Endothelial cell of umbilical vein (primary cell): ENCODE data around the gene TPPP2.

Experiments used
- EZH2 ChIP-seq: IDR thresholded peaks from 2 replicates; pipeline ENCODE4 v1.6.1; 2012; ENCODE audit warnings: borderline replicate concordance, low read depth, mild to moderate bottlenecking, moderate library complexity, low read length, inconsistent platforms; ENCODE audit not compliant: severe bottlenecking
- POLR2A ChIP-seq: IDR thresholded peaks from 2 replicates; pipeline ENCODE4 v1.6.1; 2012; ENCODE audit warnings: low read depth, mild to moderate bottlenecking, control low read depth, low read length
- POLR2AphosphoS5 ChIP-seq: IDR thresholded peaks from 2 replicates; pipeline ENCODE4 v1.6.1; 2012; ENCODE audit warnings: low read depth, mild to moderate bottlenecking, control low read depth, low read length, moderate library complexity; ENCODE audit not compliant: insufficient read depth

DNA sequence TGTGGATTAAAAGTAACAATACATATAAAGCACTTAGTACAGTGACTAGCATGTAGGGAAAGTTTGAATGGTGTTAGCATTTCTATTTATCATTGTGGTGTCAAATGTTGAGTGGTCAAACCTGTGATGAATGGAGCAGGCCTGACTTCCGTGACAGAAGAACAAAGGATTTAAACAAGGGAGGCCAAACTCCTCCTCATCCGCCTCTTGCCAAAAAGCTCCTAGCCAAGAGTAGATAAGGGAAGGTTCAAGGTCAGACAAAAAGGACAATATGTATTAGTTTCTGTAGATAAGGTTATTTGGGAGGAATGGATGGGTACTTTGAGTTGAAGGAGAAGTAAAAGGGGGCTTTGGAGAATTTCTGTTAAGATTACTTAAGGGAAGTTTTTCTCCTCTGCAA is 18.6 kb downstream of the TPPP2 start:
- no peak for TF ChIP-seq POLR2AphosphoS5
- TF ChIP-seq POLR2A = no peak
- TF ChIP-seq EZH2 = no peak
